NCI-H748 treated with DMSO at 0.1 percent for 48 hours (cell line): Measurements from ENCODE around the gene UBE2L5.

ENCODE experiments used
- DNase-seq: peaks from one replicate; lab custom pipeline; 2025; lab: John Stamatoyannopoulos, UW

The UBE2L5 gene

GRCh38 chr13:30422054-30422839 lies at the start of gene UBE2L5:
UBE2L5 (plus strand) TSS chr13:30422493; CDS start chr13:30427991, 5,498 bp downstream.
- peak; percentile 92 for DNase-seq

DNA sequence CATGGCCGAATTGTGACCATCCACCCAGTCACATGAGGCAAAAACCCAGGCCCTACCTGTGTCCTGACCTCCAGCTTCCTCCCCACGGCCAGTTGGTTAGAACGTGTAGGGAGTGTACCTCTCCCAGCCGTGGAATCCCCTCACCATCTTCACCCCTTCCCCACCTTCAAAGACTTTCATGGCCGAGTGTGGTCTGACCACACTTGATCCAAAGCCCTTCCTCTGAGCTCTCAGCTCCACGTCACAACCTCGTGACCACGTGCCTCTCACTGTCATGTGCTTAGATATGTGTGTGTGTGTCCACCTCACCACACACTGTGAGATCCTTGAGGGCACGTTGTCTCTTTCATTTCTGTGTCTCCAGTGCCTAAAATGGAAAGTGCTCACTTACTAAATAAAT lies 48.6 kb upstream of the UBE2L5 start:
- DNase-seq: no peak

- no peak for DNase-seq
Measured at GRCh38 chr13:30375265-30375835, 46.9 kb upstream of the UBE2L5 start.

DNA sequence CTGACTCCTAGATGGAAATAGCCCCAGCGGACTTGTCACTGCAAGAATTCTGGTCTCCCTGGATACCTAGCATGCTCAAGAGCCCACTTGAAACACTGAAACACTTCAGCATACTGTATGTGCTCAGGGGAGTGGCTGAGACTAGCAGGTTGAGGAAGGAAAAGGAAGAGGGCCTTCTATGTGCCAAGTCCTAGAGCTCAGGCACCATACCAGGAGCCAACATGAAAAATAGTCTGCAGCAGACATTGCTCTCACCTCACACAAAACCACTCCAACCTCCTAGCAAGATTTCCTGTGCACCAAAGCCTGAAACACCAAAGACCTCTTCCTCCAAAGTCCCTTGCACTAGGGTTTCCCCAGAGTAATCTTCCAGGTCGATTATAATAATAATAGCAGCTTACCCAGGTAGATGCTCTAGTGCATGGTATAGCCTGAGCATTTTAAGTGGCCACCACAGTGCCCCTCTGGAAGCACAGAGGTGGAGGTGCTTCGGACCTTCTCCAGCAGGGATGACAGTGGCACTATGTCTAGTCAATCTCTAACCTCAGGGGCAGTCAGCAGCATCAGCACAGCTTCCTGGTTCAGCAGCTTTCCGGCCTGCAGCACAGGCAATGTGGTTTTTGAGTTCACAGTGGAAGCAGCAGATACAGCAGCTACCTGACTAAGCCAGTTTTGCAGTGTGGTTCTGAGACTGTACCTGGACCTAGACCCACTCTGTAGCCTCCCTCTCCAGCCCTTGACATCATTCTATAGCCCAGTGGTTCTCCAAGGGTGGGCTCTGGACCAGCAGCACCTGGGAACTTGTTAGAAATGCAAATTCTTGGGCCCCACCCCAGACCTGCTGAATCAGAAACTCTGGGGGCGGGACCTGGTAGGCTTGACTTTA lies 45.6 kb upstream of the UBE2L5 start:
- DNase-seq: no peak

DNA sequence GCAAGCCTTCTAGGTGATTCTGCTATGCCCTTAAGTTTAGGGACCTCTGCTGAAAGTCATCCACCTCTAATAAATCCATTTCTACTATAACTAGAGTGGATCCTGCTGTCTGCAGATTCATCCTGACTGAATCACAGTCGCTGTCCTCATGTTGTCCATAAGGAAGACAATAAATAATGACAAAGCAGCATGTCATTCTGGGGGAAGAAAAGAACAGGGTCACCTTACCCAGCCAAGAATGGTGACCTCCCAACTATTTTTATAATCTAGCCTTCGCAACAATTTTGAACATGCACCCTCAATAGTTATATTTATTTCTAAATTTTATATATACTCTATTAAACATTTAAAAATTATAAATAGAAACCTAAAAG lies 45.0 kb upstream of the UBE2L5 start:
- DNase-seq: no peak

DNA sequence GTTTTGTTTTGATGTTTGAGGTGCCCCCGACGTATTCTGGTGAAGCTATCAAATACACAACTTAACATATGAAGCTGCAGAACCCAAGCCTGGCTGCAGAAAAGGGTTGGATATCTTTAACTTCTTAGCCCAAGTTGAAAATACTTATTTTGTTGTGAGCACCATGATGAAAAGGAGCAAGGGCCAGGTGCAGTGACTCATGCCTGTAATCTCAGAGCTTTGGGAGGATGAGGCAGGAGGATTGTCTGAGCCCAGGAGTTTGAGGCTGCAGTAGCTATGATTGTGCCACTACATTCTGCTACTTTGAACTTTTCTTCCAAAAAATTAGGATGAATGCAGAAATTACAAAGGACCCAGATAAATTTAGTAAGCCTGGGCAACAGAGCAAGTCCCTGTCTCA lies 44.1 kb upstream of the UBE2L5 start:
- DNase-seq: no peak

DNA sequence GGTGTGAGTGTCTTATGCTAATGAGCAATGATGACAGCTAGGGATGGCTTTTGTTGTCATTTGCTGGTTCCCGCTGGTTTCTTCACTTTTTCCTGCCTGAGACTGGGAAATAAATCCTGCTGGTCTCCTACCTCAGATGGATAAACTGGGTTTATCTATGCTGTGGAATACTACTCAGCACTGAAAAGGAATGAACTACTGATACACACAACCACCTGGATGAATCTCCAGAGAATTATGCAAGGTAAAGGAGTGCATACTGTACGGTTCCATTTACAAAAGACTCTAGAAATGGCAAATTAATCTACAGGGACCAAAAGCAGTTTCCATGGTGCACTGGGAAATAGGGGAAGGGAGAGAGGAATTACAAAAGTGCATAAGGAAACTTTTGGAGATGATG lies 41.2 kb upstream of the UBE2L5 start:
- DNase-seq: no peak

DNA sequence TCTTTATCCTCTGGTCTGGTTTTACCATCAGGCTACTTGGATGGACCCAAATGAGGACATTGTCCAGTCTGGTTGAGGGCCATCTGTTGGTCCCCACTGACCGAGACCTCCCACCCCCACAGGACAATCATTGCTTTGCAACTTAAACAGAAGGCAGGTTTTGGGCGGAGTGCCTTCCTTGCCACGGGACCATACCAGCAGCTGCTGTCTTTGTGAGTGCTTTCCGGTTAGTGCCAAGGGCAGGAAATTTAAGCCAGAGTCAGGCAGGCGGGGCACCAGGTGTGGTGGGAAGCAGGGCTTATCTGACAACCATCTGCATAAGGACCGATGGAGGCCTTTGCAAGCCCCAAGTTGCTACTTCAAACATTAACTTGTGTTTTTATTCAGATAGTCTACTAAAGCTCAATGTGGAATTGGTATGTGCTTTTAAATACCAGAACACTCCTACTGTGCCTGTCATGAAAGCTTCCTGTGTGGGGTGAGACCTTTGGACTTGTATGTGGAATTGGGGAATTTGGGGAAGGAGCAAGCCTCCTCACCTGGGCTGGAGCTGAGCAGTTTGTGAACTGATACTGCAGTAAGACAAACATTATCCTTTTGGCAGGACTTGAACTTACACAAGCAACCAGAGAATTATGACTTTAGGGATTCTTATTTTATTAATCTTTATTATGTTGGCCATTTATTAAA lies 39.3 kb upstream of the UBE2L5 start:
- DNase-seq: no peak

GRCh38 chr13:30388406-30389283 lies 33.6 kb upstream of the UBE2L5 start:
- DNase-seq: no peak

GRCh38 chr13:30391956-30392680 lies 30.2 kb upstream of the UBE2L5 start:
- no peak for DNase-seq

DNA sequence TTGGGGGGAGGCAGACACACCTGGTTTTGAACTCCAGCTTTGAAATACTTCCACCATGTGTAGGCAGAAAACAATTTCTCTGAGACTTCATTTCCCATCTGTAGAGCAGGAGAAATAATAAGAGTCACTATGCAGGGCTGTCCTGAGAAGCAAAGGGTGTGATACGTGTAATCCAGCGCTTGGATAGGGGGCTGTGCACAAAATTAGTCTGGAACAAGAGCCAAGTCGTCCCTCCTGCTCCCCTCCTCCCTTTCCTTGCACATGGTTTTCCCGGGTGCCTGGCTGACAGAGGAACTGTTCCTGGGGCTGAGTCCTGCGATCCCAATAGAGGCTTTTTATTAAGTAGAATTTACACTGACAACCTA lies 29.6 kb upstream of the UBE2L5 start:
- no peak for DNase-seq

GRCh38 chr13:30394751-30395191 lies 27.5 kb upstream of the UBE2L5 start:
- DNase-seq: peak; percentile 70

DNA sequence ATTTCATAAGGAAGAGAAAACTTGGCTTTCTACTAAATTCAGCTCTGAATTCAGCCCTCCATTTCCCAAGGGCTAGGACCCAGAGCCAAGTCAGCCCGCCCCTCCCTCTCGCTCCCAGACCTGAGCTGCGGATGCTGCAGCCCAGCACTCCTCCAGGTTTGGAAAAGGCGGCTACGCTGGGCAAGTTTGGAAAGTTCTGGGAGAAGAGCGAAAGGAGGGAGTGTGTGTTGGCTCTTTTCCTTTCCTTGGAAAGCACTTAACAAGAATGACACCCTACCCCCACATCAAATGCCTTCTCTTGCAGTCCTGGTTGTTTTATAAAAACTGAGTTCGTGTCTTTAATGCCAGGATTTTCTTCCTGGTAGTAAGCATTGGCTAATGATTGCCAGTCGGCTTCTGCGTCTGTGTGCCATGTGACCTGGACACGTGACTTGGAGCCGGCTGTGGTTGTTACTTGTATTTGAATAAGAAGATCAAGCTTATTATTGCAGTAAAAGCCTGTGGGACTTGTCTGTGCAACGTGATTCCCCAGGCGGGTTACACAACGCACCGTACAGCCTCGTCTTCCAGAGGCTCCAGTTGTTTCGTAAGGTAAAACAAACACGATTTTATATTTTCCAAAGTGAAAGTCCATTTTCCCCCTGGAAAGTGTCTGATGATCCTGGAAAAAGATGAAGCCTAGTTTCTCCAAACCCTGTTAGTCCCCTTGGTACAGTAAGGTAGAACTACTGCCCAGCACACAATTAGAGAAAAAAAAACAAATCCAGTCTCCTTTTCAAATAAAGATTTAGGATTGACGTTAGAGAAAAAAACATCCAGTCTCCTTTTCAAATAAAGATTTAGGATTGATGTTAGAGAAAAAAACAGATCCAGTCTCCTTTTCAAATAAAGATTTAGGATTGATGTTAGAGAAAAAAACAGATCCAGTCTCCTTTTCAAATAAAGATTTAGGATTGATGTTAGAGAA lies 26.8 kb upstream of the UBE2L5 start:
- peak; percentile 98 for DNase-seq

DNA sequence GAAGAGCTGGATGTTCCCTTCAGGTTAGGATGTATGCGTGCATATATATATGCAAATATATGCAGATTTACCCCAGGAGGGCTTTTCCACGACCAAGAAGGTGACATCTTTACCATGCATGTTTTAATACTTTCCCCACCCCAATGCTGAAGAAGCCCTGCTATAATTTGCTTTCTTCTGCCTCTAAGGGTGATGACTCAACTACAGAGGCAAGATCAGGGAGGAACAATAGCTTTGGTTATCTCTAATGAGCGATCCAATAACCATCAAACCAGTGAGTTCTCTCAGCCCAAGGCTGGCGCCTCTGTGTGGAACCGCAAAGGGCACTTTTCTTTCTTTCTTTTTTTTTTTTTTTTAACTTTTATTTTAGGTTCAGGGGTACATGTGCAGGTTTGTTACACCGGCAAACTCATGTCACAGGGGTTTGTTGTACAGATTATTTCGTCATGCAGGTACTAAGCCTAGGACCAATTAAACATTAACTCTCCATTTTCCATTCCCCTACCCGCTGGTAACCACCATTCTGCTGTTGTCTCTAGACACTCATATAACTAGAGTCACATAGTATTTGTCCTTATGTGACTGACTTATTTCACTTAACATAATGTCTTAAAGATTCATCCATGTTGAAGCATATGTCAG lies 25.7 kb upstream of the UBE2L5 start:
- DNase-seq: no peak

DNA sequence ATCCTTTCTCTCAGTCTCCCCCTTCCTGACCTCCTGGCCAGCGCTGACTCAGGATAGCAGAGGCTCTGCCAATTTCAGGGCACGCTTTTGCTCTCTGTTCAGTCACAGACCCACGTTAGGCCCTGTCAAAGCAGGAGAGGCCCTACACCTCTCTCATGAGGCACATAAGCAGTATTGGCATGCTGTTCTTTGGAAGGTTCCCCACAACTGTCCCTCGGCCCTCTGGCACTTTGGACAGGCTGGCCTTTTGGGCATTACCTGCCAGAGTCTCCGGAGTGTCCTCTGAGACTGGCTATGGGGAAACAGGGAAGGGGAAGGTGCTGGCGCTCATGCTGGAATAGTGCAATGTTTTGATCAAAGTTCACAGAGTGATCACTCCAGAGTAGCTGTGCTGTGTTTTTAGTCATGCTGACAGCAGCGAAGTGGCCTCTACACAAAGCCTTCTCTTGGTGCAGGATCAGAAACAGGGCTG lies 23.7 kb upstream of the UBE2L5 start:
- no peak for DNase-seq

GRCh38 chr13:30400376-30400775 lies 21.9 kb upstream of the UBE2L5 start:
- no peak for DNase-seq

- no peak for DNase-seq
Measured at GRCh38 chr13:30401347-30401746, 20.9 kb upstream of the UBE2L5 start.

- DNase-seq: no peak
Measured at GRCh38 chr13:30403456-30403855, 18.8 kb upstream of the UBE2L5 start.

DNA sequence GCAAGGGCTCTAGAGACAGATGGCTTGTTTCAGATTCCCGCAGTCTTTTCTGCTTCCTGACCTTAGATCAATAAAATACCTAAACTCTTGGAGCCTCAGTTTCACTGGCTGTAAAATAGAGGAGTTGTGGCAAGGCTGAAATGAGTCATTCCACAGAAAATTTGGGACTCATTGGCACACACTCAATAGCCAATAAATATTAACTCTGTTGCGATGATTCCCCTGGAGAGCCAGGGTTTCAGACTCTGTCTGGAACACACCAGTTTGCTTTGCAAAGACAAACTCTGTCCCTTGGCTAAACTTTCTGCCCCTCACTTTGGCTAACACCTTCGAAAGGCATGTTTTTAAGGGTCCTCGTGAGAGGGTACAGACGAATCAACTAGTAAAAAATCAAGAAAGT lies 18.1 kb upstream of the UBE2L5 start:
- DNase-seq: no peak
